Tibial nerve (tissue), 4 donors: Measurements from ENCODE around the gene POLR2M. TPM values are rescaled to one million over a fixed set of nuclear protein-coding genes. Genes with fewer than 3 reads are reported as not detected.

Experiments
- DNase-seq, 2 donors: peaks; one replicate each; pipeline ENCODE4 v3.0.0-alpha.2; 2019; ENCODE audit warnings: low spot score in 2 of 2
- H3K27ac ChIP-seq, 4 donors: fragments of 200-600 bp; sonication (generic) in 3 of 4; one replicate each; pipeline ENCODE4 v1.5.1; 2017 to 2019; ENCODE audit warnings: mild to moderate bottlenecking in 1 of 4
- H3K27me3 ChIP-seq, 2 donors: fragments of 200-600 bp; sonication (generic) in 1 of 2; one replicate each; pipeline versions ENCODE4 v1.5.1 to v1.6.0; 2017 to 2019
- H3K36me3 ChIP-seq, 3 donors: fragments of 200-600 bp; sonication (generic); one replicate each; pipeline ENCODE4 v1.5.1; 2018 to 2019
- H3K4me1 ChIP-seq, 4 donors: fragments of 200-600 bp; sonication (generic) in 3 of 4; one replicate each; pipeline ENCODE4 v1.5.1; 2017 to 2019
- H3K4me3 ChIP-seq, 4 donors: fragments of 200-600 bp; sonication (generic) in 3 of 4; one replicate each; pipeline ENCODE4 v1.5.1; 2017 to 2019; ENCODE audit warnings: mild to moderate bottlenecking in 1 of 4, moderate library complexity in 1 of 4
- H3K9me3 ChIP-seq, 4 donors: fragments of 200-600 bp; sonication (generic) in 3 of 4; one replicate each; pipeline ENCODE4 v1.5.1; 2017 to 2019
- CTCF ChIP-seq, 5 experiments: fragments of 200-600 bp in 3 of 5; fragments of 450-650 bp in 2 of 5; sonication (generic) in 3 of 5; IDR thresholded peaks; one replicate each; pipeline ENCODE4 v1.5.1; 2016 to 2019; ENCODE audit warnings: antibody characterized with exemption in 5 of 5, mild to moderate bottlenecking in 3 of 5, moderate library complexity in 2 of 5
- EP300 ChIP-seq, 2 donors: sonication (generic); formaldehyde crosslinking; IDR thresholded peaks; one replicate each; pipeline ENCODE4 v1.6.1; 2017; ENCODE audit warnings: antibody characterized with exemption in 2 of 2, mild to moderate bottlenecking in 1 of 2
- POLR2A ChIP-seq, 2 donors: fragments of 450-650 bp; IDR thresholded peaks; one replicate each; pipeline ENCODE4 v1.6.1; 2017; ENCODE audit warnings: antibody characterized with exemption in 2 of 2, mild to moderate bottlenecking in 2 of 2, moderate library complexity in 2 of 2
- WGBS, 2 donors: methylation state at CpG; one replicate each; pipeline ENCODE4 v1.1.5; 2018; 5-methylcytosine and 5-hydroxymethylcytosine counted together
- total RNA-seq, 4 donors: library from RNA; depleted of rRNA; stranded (reverse); fragments of >200 nt; gene quantifications; one replicate each; pipeline ENCODE4 v1.1.0, GENCODE V29; 2016

POLR2M gene
- total RNA-seq, 4 donors from 2014 or later, result 32.7 to 643 (median 56.4) TPM

DNA sequence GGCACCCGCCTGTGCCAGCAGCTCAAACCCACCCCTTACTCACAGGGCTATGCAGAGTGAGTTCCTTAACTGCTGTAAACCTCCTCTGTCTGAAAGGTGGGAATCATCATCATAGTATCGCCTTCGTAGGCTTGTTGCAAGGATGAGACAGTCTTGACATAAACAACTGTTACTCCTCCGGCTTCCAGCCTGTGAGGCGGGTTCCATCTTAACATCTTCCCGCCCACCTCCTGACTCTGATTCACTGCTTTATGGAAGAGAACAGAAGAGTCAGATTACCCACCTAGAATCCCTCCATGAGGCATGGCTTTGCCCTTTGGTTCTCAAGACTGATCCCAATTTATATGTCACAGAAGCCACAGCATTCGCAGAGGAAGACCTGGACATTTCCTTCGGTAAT lies 21.9 kb downstream of the POLR2M start:
- Histone ChIP-seq H3K9me3 (peaks cover 0 to 5% (median 0%) of the 10 kb centered on the region in 4 donors), H3K27me3 (no peaks in the 10 kb centered on the region), H3K4me3 (no peak overlapping the region), H3K27ac (no peak overlapping the region), H3K36me3 (peaks cover 0 to 33% (median 0%) of the 10 kb centered on the region in 3 donors), H3K4me1 (peaks cover 0 to 5% (median 0%) of the 10 kb centered on the region in 4 donors)
- TF ChIP-seq CTCF (IDR thresholded peaks at IDR 0.05) (no peak), POLR2A (IDR thresholded peaks at IDR 0.05) (no peak), EP300 (IDR thresholded peaks at IDR 0.05) (no peak)
- DNase-seq, result no peak
- WGBS, 2 donors, result 96% methylated on average over 8 of the region's 8 CpGs

- H3K27me3 ChIP-seq, result no peaks in the 10 kb centered on the region
- no peak for TF ChIP-seq CTCF (IDR thresholded peaks at IDR 0.05)
- TF ChIP-seq EP300 (IDR thresholded peaks at IDR 0.05), result no peak
- no peak for TF ChIP-seq POLR2A (IDR thresholded peaks at IDR 0.05)
- WGBS, 2 donors, result 80 to 90% methylated on average over 5 of the region's 5 CpGs
Observed at GRCh38 chr15:57730876-57731275, 24.4 kb downstream of the POLR2M start.

DNA sequence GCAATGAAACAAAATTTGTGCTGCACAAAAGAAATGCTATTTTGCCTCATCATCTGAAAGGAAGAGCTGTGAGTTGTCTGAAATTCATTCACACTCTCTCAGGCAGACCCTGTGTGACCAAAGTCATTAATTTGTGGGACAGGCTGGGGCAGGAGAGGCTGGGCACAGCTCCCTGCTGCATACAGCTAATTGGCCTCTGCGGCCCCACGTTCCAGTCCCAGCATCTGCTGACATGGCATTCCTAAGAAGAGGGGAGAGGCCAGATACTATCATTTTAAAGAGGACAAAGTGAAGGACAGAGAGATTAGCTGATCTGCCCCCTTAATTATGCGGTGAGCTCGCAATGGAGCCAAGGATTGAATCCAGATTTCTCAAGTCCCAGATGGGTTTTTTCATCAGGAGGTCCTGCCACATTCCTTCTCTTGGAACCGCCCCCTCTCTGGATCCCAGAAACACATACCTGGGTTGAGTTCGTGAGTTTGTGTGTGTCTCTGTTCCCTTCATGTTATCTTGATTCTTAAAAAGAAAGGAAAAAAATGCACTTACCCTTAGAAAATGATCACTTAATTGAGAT lies 25.1 kb downstream of the POLR2M start:
- TF ChIP-seq EP300 (IDR thresholded peaks at IDR 0.05), result no peak
- TF ChIP-seq CTCF (IDR thresholded peaks at IDR 0.05), result no peak
- no peak for TF ChIP-seq POLR2A (IDR thresholded peaks at IDR 0.05)
- WGBS, 2 donors, result 71 to 72% methylated on average over 6 of the region's 6 CpGs
- peaks cover 0 to under 1% (median 0%) of the 10 kb centered on the region in 4 donors for H3K9me3 ChIP-seq
- H3K4me3 ChIP-seq, result no peak overlapping the region
- H3K4me1 ChIP-seq, result peaks cover 0 to 8% (median 0%) of the 10 kb centered on the region in 4 donors
- no peak overlapping the region for H3K27ac ChIP-seq
- H3K27me3 ChIP-seq, result no peaks in the 10 kb centered on the region
- DNase-seq, result no peak
- peaks cover 0 to 10% (median 0%) of the 10 kb centered on the region in 3 donors for H3K36me3 ChIP-seq

More at GRCh38 chr15:57730876-57731275, 24.4 kb downstream of the POLR2M start:
- Histone ChIP-seq H3K4me3 (no peak overlapping the region), H3K36me3 (peaks cover 0 to 13% (median 0%) of the 10 kb centered on the region in 3 donors), H3K4me1 (peaks cover 0 to 8% (median 0%) of the 10 kb centered on the region in 4 donors), H3K27ac (no peak overlapping the region), H3K9me3 (no peaks in the 10 kb centered on the region)
- no peak for DNase-seq

DNA sequence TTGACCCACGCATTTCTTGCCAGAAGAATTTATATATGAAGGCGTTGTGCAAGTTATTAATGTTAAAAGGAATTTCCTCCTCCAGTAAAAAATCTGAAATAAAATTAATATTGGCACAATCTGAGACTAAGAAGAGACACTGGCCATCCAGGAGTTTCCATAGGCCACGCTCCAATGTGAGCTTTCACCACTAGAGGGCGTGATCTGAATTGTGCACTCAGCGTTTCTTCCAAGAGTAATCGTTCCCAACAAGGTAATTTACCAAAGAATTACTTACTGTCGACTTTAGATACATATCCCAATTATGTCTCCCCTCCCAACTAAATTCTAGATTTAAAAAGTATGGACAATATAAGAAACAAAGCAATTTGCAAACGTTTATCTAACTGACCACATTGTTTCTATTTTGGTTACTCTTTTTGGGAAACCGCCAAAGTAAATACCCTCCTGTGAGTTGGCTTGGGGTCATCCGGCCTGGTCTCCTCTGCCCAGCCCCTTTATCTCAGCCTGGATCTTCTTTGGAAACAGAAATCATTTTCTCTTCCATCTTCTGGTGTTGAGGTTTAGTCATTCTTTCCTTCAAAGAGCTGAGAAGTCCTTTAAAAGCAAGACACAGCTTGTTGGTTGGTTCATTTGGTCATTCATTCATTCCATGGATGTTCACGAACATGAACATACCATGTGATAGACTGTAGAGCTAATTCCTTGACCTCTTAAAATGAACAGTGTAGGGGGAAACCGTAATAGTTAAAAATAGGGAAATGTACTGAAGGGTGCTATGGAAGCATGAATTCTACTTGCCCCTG lies 26.2 kb downstream of the POLR2M start:
- peak; percentile 54 to 86 (median 73) for TF ChIP-seq CTCF (IDR thresholded peaks at IDR 0.05)
- TF ChIP-seq POLR2A (IDR thresholded peaks at IDR 0.05), result no peak
- TF ChIP-seq EP300 (IDR thresholded peaks at IDR 0.05), result no peak
- no peak overlapping the region for H3K4me3 ChIP-seq
- peak; percentile 38 to 80 for DNase-seq
- peaks cover 0 to 4% (median 0%) of the 10 kb centered on the region in 3 donors for H3K36me3 ChIP-seq
- H3K27ac ChIP-seq, result no peak overlapping the region
- peaks cover 0 to 5% (median 0%) of the 10 kb centered on the region in 4 donors for H3K9me3 ChIP-seq
- no peaks in the 10 kb centered on the region for H3K27me3 ChIP-seq
- H3K4me1 ChIP-seq, result peaks cover 0 to 8% (median 0%) of the 10 kb centered on the region in 4 donors
- WGBS, 2 donors, result 40 to 42% methylated on average over 12 of the region's 12 CpGs

DNA sequence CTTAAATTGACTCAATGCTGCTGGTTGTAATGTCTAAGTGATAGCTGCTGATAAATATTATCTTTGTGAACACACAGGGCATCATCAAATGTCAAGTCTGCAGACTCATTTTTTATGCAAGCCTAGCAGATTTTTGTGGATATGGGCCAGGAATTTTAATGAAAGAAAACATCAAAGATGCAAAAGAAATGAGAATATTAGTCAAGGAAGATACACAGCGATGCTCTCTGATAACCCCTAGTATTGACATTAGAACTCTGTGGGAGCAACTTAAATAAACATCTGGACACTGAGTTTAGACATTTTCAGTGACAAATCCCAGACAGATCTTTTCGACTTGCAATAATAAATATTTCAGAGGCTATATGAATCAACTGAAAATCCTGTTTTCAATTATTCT lies 28.3 kb downstream of the POLR2M start:
- Histone ChIP-seq H3K4me1 (peaks cover 0 to 8% (median 0%) of the 10 kb centered on the region in 4 donors), H3K4me3 (no peak overlapping the region), H3K27ac (no peak overlapping the region), H3K9me3 (peaks cover 0 to 5% (median 0%) of the 10 kb centered on the region in 4 donors), H3K27me3 (no peaks in the 10 kb centered on the region), H3K36me3 (no peaks in the 10 kb centered on the region)
- TF ChIP-seq EP300 (IDR thresholded peaks at IDR 0.05), result no peak
- no peak for TF ChIP-seq POLR2A (IDR thresholded peaks at IDR 0.05)
- no peak for TF ChIP-seq CTCF (IDR thresholded peaks at IDR 0.05)
- WGBS, 2 donors, result 40 to 48% methylated on average over 2 of the region's 2 CpGs
- DNase-seq, result no peak
